GM11168 (cell line): ENCODE data around the gene KDM4C.

Experiments used
- in situ Hi-C: fragments of 300-500 bp; cut with MboI; formaldehyde crosslinking; loops from one replicate; pipeline ENCODE4 v1.12.0; 2022; ENCODE audit warnings: low sequenced_read_pairs; ENCODE audit not compliant: unreplicated experiment

The KDM4C gene

DNA sequence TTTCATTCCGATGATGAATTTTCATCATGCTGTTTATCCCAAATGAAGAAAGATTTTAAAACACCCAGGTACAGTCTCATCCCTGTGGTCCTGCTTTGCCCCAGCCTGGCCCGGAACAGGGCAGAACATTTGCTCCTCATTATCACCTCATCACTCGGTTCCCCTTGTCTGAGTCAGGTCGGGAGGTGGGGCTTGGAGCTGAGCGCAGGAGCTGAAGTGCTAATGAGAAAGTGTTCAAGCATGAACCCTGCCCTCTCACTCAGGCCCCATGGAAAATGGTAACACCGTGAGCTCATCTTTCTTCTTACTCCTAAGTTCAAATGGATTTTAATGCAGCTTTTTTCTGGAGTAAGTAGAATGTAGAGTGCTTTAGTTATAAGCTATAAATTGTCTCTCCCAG, 466.2 kb downstream of the KDM4C start:
- in situ Hi-C loops = no loop called here
